Right forelimb (tissue), 1 donor: ENCODE results near the gene CPE.
"Not testable (repeated sequence)": the region's sequence is repeated elsewhere in the genome, so short reads cannot be mapped to it uniquely, and the experiment has no call there.

ENCODE experiments used
- DNase-seq: peaks from one replicate; pipeline ENCODE4 v3.0.0-alpha.2; 2018

Gene CPE

DNA sequence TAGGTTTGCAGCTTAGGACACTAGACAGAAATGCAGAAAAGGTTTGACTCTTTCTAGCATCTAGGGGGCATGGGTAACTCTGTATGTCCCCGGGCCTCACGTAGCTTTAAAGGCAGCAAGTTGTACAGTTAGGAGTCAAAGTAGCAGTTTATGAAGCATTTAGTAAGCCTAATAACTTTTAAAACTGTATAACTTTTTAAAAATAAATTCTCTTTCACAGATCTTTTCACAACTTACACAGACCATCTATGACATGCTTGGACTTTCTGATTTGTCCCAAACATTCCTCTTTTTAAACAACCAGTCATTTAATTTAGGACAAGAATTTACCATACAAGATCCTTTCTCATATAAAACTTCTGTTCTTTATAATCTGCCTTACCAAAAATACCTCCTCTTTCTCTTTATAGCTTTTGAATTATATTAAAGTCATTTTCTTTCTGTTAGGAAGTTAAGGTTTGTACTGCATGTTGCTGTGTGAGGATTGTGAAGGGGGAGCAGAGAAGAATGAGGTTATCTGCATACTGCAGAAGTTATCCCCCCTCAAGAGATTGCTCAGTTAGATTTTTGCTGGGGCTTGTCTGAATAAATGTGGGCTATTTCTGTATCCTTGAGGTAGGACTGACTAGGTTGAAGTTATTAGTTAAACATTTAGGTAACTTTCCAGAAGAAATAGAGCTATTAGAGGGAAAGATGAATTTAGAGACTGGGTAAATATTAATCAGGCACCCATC, 94.3 kb downstream of the CPE start:
- no peak for DNase-seq

DNA sequence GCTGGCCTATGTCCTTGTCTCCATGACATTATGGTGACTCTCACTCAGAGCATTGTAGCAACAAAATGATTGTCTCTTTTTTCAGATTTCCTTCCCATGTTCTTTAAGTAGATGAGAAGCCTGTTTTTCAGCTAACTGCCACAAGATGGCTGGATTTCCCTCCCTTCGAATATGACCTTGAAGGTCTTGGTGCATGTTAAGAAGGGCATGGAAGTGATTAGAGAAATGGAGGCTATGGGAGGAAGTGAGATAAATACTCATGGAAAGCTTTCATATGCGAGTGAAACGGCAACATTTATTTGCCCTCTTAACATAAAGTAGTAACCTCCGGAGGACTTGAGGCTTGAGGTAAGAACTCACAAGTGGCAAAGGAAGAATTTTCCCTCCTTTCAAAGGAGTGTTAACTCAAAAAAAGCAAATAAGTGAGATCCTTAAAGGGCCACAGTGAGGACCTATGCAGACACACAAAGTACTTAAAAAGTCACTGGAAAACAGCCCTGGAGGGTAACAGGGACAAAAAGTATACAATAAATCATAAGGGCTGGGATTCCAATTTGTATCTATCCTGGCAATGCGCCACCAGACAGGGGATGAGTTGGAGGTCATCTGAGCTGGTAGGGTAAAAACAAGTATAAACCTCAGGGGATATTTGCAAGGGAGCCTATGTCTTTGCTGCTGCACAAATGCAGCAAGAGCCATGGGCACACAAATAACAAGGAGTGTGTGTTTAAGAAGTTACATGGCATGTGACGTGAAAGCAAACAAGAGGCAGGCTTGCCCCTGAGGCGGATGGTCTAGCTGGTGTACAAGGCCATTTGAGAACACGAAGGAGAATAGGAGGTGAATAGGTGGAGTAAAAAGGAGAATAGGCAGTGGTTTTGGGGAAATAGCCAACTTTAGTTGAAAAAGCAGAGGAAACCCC, 96.2 kb downstream of the CPE start:
- DNase-seq, result no peak

DNA sequence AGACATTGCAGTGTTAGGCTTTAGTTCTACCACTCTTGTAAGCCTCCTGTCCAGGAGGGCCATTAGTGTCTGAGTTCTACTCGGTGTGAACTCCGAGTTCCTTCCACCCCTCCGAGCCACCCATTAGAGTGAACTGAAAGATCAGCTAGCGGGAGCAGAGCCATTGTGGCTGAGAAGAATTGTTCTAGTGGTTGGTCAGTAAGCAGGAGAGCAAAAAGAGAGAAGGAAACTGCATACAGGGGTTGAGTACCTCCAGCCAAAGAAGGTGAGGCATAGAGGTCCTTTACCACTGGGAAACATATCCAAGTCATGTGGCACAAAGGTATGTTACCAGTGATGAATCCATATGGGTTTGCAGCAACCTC, 96.9 kb downstream of the CPE start:
- DNase-seq, result no peak

DNA sequence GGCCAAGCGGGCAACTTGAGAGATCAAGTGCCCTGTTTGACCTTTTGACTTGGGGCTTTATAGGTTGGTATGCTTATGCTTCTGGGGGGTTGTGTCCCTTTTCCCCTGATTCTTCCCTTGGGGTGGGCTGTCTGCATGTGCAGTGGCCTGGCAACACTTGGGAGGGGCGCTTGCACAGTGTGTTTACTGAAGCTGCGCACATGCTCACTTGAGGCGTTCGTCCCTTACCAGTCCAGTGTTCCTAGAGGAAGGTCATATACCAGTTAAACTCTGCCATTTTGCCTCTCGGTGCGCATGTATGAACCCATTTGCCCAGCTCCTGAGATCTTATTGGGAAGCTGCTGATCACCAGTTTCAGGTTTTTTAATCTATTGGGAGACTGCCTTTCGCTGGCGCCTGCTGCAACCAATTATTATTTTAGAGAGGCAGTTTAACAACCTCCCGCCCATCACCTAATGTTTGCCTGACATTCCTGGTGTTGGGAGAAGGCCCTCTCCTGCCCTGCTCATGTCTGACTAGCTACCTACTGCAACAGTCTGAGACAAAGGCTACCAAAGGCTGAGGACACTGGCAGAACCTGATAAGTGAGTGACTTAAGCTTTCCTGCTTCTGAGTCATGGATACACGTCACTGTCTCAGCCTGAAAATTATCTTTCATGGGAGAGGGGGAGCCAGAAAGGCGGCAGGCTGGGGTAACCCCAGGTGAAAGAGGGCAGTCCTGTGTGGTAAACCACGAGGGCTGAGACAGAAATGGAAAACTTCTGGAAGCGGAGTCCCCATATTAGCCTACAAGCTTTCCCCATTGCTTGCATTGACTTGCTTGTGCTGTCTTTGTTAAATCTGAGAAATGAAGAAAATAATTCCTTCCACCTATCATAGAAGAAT, 97.6 kb downstream of the CPE start:
- no peak for DNase-seq

DNA sequence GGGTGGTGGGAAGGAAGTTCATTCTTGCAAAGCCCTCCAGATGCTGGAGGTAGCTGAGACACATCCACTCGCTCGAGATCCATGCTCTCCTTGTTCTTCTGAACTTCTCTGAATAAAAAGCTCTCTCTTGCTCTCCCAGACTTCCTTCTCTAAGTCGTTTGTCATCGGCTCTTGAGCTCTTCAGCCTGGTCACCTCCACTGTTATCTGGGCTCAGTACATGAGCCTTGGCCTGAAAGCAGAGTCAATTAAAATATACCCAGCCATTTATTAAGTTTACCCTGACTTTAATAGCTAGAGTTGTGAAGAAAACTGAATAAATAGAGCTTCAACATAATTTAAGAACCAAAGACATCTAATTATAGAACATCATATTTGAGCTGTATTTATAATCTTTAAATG, 99.0 kb downstream of the CPE start:
- no peak for DNase-seq

DNA sequence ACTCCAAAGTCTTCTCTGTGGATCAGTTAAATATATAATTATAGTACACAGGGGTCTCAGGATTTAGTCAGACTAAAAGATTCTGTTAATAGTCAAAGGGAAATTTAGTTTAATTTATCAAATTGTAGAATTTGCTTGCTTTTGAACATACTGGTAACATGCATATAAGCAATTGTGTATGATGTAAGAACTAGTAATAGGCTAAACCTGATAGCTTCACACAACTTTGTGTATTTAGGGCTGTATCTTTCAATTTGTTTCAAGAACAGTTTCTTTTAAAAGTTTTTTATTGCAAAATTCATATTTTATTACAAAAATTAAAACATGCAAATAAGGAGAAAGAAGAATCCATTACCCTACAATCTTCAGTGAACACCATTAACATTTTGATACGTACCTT, 99.5 kb downstream of the CPE start:
- no peak for DNase-seq

DNA sequence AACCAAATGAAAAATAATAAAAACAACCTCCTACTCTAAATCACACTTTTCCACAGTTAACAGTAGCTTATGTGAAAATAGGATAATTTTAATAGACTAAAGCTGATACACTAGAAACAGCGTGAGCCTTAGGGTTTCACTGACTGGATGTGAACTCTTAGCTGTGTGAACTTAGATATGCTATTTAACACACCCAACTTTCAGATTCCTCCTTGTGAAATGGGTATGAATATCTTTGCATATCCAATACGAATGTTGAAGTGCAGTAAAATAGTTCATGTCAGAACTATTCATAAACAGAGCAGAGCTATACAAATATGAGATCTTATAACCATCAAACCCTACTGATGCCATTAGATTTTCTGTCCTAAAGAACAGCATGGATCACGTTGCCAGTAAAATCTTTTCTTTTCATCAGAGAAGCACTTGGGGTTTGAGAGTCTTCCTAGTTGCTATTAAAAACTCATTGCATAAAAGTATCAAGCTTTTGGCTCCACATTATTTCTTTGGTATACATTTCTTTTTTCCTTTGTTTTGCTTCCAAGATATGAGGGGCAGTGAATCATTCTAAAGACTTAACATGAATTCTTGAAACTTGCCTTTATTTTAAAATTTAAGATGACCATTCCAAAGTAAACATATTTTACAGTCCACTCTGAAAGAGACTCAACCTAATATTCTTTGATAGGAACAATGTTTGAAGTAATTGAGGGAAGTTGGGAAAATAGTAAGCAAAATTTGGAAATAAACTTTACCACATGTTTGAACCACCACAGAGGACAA, 102.4 kb downstream of the CPE start:
- no peak for DNase-seq

DNA sequence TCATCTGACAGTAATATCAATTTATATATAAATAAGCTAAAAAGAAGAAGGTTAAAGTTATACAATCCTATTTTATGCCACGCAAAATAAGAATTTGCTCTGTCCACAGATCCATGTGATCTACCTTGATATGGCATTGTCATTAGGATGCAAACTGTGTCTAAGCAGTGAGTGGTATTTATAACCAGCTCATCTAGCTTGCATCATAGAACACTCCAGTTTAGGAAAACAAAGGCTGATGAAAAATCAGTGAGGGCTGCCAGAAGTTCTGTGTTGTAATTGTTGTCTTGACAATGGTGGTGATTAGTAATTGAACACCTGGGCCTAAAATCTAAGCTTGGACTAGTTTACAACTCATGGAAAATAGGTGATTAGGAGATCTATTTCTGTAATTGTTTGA, 111.0 kb downstream of the CPE start:
- DNase-seq, result no peak

DNA sequence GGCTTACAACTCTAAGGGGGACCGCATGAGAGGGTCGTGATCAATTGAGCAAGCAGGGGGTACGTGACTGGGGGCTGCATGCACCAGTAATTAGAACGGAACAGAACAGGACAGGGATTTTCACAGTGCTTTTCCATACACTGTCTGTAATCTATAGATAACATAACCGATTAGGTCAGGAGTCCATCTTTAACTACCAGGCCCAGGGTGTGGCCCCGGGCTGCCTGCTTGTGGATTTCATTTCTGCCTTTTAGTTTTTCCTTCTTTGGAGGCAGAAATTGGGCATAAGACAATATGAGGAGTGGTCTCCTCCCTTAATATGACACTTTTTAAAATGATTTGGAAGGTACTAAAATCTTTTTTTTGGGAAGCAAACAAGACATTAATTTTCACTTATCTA, 113.8 kb downstream of the CPE start:
- DNase-seq, result not testable (repeated sequence)

DNA sequence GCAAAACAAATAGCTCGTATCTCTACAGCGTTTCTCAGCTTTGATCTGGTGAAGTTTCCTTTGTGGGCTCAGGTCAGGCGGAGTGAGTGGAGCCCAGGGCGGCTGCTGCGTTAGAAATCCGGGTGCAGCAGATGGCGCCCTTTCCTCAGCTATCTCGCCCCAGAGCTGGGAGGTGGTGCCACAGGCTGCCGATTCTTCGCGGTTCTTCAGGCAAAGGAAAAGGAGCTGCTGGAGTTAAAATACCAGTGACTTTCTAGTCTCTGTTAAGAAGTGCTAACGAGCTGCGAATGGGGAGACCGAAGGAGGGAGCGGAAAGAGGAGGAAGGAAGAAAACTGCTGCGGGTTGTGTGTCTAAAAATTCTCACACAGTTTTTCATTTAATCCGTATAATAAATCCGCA, 114.6 kb downstream of the CPE start:
- peak; percentile 85 for DNase-seq

DNA sequence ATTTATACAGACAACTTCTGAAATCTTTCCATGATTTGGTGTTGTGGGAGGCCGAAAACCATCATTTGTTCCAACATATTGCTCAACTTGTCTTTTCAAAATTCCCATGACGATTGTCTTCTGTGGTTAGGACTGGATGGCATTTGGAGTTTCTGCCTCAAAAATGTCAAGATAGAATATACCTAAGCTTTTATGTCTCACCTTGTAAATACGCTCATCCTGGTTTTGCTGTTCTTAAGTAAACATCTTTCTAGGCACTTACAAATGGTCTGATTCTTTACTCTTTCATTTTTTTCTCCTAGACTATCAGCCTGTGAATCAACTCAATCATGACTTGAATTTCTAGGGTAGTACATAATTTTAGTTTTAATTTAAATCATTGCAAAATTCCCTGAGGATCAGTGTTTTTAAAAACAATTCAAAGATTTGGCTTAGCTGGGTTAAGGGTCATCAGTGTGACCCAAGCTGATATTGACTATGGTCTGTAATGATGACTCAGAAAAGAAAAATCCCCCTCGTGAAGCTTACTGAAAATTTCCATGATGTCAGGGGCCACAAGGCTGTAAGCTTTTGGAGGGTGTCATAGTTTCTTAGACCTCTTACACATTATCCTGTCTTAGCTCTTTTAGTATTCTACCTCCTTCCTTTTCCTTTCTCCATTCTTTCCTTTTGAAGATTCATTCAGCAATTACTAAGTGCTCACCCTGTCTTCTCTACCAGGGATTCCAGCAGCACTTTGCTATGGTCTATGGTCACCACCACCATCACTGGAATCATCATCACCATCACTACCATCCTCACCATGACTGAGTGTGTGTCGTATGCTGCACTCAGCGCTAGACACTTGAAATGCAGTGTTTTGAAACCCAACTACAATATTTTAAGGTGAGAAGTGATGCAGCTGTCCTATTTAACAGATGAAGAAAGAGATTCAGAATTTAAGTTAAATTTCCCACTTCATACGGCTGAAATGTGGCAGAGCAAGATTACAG, 124.4 kb downstream of the CPE start:
- no peak for DNase-seq

DNA sequence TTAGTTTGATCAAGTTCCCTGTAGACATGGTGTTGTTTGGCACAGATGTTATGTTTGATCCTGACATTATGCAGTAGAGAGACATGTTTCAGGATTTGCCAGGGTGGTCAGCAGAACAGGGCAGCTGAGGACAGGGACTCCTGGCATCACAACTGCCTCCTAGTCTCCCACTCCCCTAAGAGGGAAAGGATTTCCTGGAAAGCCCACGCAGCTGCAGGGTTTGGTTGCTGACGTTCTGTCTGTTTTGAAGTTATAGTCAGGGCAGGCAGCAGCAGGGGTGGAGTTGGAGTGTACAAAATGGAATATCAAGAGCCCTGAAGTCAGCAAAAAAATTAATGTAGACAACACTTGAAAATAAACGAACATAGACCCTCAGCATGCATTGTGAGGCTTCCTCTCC, 125.4 kb downstream of the CPE start:
- DNase-seq, result peak; percentile 54

DNA sequence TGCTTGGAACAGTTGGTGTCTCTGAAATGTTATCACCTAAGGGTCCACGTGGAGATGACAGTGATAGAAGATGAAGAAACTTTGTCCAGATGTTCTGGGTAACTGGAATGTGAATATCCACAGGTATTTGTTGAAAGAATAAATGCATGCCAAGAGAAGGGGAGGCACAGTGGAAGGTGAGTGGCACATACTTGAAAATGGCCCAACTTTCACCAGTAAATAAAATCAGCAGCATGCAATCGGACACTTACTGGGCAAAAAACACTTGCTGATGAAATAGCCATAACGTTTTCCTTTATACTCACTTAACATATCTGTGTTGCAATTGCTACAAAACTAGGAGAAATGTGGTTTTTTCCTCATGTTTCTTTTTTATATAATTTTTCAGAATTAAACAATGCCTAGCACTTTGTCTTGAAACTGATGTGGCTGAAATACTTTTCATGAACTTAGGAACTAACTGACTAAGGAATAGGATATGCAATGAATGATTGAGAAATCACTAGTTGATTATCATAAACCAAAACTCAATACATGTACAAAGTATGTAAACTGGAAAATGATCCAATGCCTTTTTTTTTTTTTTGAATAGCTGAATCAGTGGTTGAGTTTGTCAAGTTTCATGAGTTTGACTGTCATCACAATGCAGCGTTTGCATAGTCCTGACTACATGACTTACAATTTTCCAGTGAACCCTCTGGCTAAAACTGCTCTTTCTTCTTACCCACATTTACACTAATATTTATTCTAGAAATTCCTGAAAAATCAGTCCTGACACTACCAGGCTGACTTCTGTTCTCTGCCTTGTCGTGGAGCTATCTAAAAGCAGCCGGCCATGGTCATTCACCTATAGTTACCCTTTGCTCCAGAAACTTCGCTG, 127.4 kb downstream of the CPE start:
- no peak for DNase-seq

DNA sequence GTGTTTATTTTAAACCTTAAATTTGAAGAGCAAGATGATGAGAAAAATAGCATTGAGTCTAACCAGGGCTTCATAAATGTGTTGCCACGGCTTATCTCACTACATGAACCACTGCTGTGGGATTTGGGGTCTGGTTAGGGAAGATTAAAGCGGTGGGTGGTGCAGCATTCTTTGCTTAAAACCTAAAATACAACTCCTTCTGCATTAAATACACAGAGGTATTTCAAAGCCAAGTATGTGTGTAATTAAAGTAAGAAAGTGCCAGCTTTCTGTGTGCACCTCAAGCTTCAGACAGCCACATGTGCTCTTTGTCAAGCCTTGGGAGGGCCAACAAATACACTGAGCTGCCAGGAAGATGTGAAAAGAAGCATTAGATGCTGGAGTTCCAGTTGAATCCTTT, 128.0 kb downstream of the CPE start:
- no peak for DNase-seq

DNA sequence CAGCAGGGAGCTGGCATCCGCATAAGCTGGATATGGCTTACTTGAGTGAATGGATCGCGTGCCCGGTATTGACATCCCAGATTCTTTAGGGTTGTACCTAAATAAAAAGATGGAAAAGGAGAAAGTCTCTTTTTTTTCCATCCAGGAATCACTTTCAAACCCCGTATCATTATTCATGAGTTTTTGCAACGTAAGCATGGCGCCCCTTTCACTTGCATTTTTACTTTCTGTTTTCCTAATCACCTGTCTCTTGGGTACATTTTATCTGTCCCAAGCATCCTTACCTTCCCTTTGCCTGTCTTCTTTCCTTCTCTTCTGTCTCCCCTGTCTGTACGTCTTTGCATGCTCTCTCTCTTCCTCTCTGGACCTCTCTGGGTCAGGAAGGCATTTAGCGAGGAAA, 128.6 kb downstream of the CPE start:
- no peak for DNase-seq

DNA sequence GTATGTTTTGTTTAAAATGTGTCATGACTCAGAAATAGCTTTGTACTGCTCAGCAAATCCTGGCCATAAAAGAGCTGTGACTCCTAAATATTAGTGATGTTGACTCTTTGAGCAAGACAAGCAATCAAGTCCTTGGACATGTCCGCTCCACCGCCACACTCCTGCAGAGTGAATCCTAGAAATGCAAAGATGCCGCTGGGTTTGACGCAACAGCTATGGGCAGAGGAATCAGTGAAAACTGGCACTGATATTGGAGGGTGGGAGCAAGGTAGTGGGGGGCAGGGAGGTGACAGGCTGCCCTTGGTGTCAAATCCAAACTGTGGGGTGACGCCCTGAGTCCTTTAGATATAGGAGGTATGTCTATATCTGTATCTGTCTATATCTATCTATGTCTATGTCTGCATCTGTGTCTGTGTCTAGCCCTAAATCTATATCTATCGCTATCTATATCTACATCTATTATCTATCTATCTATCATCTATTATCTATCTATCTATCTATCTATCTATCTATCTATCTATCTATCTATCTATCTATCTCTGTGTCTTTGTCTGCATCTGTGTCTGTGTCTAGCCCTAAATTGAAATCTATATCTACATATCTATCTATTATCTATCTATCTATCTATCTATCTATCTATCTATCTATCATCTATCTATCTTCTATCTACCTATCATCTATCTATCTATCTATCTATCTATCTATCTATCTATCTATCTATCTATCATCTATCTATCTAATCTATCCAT, 129.7 kb downstream of the CPE start:
- no peak for DNase-seq

DNA sequence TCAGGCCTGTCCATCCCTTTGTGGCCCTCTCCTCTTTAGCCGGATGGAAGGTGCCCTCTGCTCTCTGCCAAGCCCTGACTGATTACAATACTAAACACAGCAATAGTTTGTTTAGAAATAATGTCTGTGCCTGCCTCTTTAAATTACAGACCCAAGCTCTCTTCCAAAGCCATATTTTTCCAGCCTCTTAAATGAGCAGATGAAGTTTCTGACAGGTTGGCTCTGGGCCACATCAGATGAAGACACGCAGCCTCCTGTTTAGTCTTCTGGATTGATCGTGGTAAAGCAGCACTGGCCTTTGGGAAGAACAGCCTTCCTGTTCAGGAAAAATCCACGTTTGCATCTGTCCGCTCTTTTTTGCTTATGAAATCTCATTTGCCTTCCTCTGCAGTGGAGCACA, 133.6 kb downstream of the CPE start:
- no peak for DNase-seq

DNA sequence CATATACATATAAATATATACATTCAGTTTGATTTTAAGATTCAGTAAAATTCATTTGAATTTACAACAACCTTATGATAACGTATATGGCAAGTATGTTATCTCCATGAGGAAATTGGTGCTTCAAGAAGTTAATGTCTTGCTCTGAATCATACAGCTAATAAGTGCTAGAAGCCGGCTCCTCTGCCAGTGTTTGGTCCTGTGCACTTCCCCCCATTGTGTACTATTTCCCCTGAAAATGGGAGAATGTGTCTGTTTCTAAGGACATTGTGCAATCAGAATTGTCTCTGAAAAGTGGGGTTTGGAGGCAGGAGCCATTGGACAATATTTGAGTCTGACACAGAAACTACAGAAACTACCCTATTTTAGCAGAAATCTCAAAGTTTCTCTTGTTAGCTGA, 135.9 kb downstream of the CPE start:
- DNase-seq, result no peak

DNA sequence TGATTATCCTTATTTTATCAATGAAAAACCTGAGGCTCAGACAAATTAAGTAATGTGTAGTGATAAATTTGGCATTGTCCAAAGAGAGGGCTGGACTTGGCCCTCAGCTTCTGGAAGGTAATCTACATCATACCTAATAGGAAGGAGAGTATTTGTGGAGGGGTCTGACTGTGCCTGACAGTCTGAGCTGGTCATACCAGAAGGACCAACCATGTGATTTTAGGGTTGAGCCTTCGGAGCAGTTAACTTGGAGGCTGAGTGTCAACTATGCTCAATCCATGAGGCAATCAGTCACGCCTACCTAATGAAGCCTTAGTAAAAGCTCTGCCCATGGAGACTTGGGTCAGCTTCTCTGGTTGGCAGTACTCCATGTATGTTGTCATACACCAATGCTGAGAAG, 136.4 kb downstream of the CPE start:
- no peak for DNase-seq
